Kidney epithelial cell (primary cell): ENCODE data around the gene ARHGAP6. TPM values are rescaled to one million over a fixed set of nuclear protein-coding genes. Genes with fewer than 3 reads are reported as not detected.
"Not testable (repeated sequence)": the region's sequence is repeated elsewhere in the genome, so short reads cannot be mapped to it uniquely, and the experiment has no call there.

Experiments used
- DNase-seq: peaks from one replicate; pipeline ENCODE4 v3.0.0-alpha.2; 2010; ENCODE audit warnings: low read depth
- H3K27me3 ChIP-seq: 2 replicates; pipeline ENCODE4 v1.6.0; 2011; ENCODE audit warnings: low read length; ENCODE audit not compliant: control insufficient read depth, insufficient read depth
- H3K36me3 ChIP-seq: 2 replicates; pipeline ENCODE4 v1.5.1; 2011; ENCODE audit warnings: low read length; ENCODE audit not compliant: control insufficient read depth, insufficient read depth
- H3K4me3 ChIP-seq: 2 replicates; pipeline ENCODE4 v1.5.1; 2011; ENCODE audit warnings: low read depth, mild to moderate bottlenecking, control low read depth, low read length
- CTCF ChIP-seq: IDR thresholded peaks from 2 replicates; pipeline ENCODE4 v1.5.1; 2011; ENCODE audit warnings: mild to moderate bottlenecking, moderate library complexity, low read length, control low read depth, inconsistent platforms; ENCODE audit not compliant: insufficient read depth, poor library complexity, severe bottlenecking
- total RNA-seq: library from RNA; depleted of rRNA; stranded (reverse); fragments of >200 nt; gene quantifications from 2 replicates; pipeline ENCODE4 v1.2.3, GENCODE V29; 2015

Gene ARHGAP6
- total RNA-seq, 1 donor from 2014 or later, result 1.7 TPM

- TF ChIP-seq CTCF, result no peak
- Histone ChIP-seq H3K27me3 (no peaks in the 10 kb centered on the region), H3K36me3 (no peaks in the 10 kb centered on the region), H3K4me3 (no peak overlapping the region)
- DNase-seq, result no peak
Measured at GRCh38 chrX:11530621-11531020, 135.1 kb downstream of the ARHGAP6 start.

GRCh38 chrX:11528623-11529022 lies 137.1 kb downstream of the ARHGAP6 start:
- no peaks in the 10 kb centered on the region for H3K36me3 ChIP-seq
- no peaks in the 10 kb centered on the region for H3K27me3 ChIP-seq
- no peak for TF ChIP-seq CTCF
- no peak overlapping the region for H3K4me3 ChIP-seq
- no peak for DNase-seq

GRCh38 chrX:11525685-11526084 lies 140.0 kb downstream of the ARHGAP6 start:
- Histone ChIP-seq H3K36me3 (no peaks in the 10 kb centered on the region), H3K27me3 (no peaks in the 10 kb centered on the region), H3K4me3 (no peak overlapping the region)
- DNase-seq, result no peak
- no peak for TF ChIP-seq CTCF

GRCh38 chrX:11519234-11519633 lies 146.5 kb downstream of the ARHGAP6 start:
- not testable (repeated sequence) for H3K27me3 ChIP-seq, H3K4me3 ChIP-seq, H3K36me3 ChIP-seq, DNase-seq

GRCh38 chrX:11509786-11510185 lies 155.9 kb downstream of the ARHGAP6 start:
- no peaks in the 10 kb centered on the region for H3K27me3 ChIP-seq
- no peaks in the 10 kb centered on the region for H3K36me3 ChIP-seq
- H3K4me3 ChIP-seq, result no peak overlapping the region
- no peak for DNase-seq
- TF ChIP-seq CTCF, result no peak

- no peak for DNase-seq
- no peak for TF ChIP-seq CTCF
- H3K36me3 ChIP-seq, result no peaks in the 10 kb centered on the region
- no peaks in the 10 kb centered on the region for H3K27me3 ChIP-seq
- no peak overlapping the region for H3K4me3 ChIP-seq
Measured at GRCh38 chrX:11504234-11504633, 161.5 kb downstream of the ARHGAP6 start.
